DMS114 treated with DMSO at 0.1 percent for 48 hours (cell line): ENCODE measurements around the gene PLCB1.

Experiments used
- DNase-seq: peaks from one replicate; lab custom pipeline; 2025; ENCODE audit not compliant: unreplicated experiment; lab: John Stamatoyannopoulos, UW

Gene PLCB1

GRCh38 chr20:8242066-8242465 lies 110.0 kb downstream of the PLCB1 start:
- no peak for DNase-seq

GRCh38 chr20:8242827-8243724 lies 111.0 kb downstream of the PLCB1 start:
- no peak for DNase-seq

- no peak for DNase-seq
Observed at GRCh38 chr20:8244637-8245036, 112.6 kb downstream of the PLCB1 start.

- no peak for DNase-seq
Observed at GRCh38 chr20:8246153-8246552, 114.1 kb downstream of the PLCB1 start.

- no peak for DNase-seq
Observed at GRCh38 chr20:8246716-8247115, 114.7 kb downstream of the PLCB1 start.

GRCh38 chr20:8248051-8248450 lies 116.0 kb downstream of the PLCB1 start:
- DNase-seq = no peak

- no peak for DNase-seq
Observed at GRCh38 chr20:8249634-8250033, 117.6 kb downstream of the PLCB1 start.

GRCh38 chr20:8250539-8251200 lies 118.6 kb downstream of the PLCB1 start:
- no peak for DNase-seq

GRCh38 chr20:8251201-8251575 lies 119.1 kb downstream of the PLCB1 start:
- no peak for DNase-seq

- DNase-seq = no peak
Observed at GRCh38 chr20:8254911-8255582, 123.0 kb downstream of the PLCB1 start.

- no peak for DNase-seq
Observed at GRCh38 chr20:8255945-8256632, 124.0 kb downstream of the PLCB1 start.

- DNase-seq = no peak
Observed at GRCh38 chr20:8260837-8261251, 128.8 kb downstream of the PLCB1 start.

- DNase-seq = no peak
Observed at GRCh38 chr20:8262721-8263120, 130.7 kb downstream of the PLCB1 start.

GRCh38 chr20:8265588-8265987 lies 133.5 kb downstream of the PLCB1 start:
- no peak for DNase-seq

- DNase-seq = no peak
Observed at GRCh38 chr20:8267009-8267408, 134.9 kb downstream of the PLCB1 start.

GRCh38 chr20:8271727-8272126 lies 139.7 kb downstream of the PLCB1 start:
- DNase-seq = no peak

- DNase-seq = no peak
Observed at GRCh38 chr20:8272766-8273165, 140.7 kb downstream of the PLCB1 start.

- DNase-seq = no peak
Observed at GRCh38 chr20:8284902-8285301, 152.8 kb downstream of the PLCB1 start.

- DNase-seq = no peak
Observed at GRCh38 chr20:8287340-8287739, 155.3 kb downstream of the PLCB1 start.

- no peak for DNase-seq
Observed at GRCh38 chr20:8291200-8291599, 159.1 kb downstream of the PLCB1 start.

- DNase-seq = no peak
Observed at GRCh38 chr20:8291873-8292272, 159.8 kb downstream of the PLCB1 start.
